ELR (cell line): ENCODE data around the gene PSME3IP1.
A peak's percentile ranks its signal among the peaks of the same experiment; 100 is the strongest.
"Not testable (repeated sequence)": the region's sequence is repeated elsewhere in the genome, so short reads cannot be mapped to it uniquely, and the experiment has no call there.

Source experiments
- DNase-seq: peaks from one replicate; pipeline ENCODE4 v3.0.0-alpha.2; 2015; ENCODE audit warnings: low read depth

The PSME3IP1 gene, protein sequence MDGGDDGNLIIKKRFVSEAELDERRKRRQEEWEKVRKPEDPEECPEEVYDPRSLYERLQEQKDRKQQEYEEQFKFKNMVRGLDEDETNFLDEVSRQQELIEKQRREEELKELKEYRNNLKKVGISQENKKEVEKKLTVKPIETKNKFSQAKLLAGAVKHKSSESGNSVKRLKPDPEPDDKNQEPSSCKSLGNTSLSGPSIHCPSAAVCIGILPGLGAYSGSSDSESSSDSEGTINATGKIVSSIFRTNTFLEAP

DNA sequence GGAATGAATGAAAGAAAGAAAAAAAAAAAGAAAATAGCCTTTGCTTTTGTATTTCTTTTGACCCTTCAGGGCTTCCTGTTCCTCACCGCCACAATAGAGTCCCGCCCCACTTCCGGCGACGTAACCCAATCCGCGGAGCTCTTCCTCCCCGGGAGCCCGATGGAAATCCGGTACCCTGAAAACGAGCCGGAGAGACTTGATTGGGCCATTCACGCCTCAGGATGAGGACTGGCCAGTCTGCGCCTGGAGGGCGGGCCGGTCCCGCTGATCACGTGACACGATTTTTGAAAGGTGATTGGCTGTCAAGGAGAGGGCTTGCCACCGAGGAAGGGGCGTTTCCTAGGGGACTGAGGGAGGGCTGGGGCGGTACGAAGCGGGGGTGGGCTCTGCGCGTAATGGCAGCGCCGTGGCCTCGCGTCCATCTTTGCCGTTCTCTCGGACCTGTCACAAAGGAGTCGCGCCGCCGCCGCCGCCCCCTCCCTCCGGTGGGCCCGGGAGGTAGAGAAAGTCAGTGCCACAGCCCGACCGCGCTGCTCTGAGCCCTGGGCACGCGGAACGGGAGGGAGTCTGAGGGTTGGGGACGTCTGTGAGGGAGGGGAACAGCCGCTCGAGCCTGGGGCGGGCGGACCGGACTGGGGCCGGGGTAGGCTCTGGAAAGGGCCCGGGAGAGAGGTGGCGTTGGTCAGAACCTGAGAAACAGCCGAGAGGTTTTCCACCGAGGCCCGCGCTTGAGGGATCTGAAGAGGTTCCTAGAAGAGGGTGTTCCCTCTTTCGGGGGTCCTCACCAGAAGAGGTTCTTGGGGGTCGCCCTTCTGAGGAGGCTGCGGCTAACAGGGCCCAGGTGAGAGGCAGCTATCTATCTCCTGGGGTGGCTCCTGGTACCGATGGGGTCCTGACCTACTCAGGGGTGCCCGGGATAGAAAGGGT, at the start of gene PSME3IP1, which contains the start of gene RSPRY1:
TSS of gene PSME3IP1 (minus strand) at position 95 of the 927 bp plus-strand sequence. CDS start 12,185 bp downstream, outside the sequence.
TSS of gene RSPRY1 (plus strand) at position 385 of the 927 bp plus-strand sequence. CDS start 18,330 bp downstream, outside the sequence.
- peak; percentile 100 for DNase-seq

DNA sequence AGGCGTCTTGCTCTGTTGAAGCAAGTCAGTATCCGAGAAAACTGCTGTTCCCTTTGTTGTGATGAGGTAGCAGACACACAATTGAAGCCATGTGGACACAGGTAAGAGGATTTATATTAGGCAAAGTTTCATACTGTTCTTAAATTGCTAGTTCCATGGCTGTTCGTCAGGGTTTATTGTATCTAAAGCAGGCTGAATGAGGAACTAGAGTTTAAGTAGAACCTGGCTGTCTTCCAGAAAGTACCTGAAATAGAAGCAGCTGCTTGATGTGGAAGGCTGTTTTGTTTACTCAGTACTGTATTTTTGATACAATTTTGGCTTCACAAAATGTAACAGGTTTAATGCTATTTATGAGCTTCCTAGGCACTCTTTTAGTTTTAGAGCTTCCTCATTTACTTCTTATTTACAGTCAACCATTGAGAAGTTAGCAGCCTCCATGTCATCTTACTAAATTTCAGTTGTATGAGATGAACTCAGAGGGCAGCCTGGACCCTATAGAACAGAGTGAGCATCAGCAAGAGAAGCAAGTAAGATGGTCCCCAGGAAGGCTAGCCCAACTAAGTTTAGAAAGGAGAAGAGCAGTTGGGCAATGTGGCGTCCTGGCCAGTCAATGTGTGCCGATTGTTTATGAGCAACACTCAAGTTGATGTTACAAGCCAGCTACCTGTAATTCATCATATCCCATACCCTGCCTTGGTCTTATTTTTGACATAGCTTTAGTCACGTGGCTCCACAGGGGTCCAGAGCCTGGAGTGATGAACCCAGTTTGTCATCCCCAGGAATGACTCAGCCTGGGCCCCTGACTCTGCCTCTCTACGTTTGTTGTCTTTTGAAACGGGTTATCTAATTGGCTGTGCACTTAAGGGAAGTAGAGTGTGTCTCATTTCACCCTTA, 49.5 kb upstream of the PSME3IP1 start:
- peak; percentile 95 for DNase-seq

DNA sequence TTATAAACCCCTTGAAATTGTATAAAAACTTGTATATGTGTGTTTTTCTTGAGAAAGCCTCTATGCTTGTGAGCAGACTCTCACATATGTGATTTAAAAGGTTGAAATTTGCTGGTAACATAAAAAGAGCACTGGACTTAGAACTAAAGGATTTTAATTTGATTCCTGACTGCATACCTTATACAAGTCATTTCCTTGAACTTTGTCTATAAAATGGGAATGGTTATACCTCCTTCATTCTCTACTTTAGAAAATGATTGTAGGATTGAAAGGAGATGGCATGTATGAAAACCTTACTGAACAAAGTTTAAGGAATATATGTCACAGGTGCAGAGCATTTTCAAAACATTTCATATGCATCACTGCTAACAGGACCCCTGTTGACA, 48.9 kb upstream of the PSME3IP1 start:
- DNase-seq = no peak

DNA sequence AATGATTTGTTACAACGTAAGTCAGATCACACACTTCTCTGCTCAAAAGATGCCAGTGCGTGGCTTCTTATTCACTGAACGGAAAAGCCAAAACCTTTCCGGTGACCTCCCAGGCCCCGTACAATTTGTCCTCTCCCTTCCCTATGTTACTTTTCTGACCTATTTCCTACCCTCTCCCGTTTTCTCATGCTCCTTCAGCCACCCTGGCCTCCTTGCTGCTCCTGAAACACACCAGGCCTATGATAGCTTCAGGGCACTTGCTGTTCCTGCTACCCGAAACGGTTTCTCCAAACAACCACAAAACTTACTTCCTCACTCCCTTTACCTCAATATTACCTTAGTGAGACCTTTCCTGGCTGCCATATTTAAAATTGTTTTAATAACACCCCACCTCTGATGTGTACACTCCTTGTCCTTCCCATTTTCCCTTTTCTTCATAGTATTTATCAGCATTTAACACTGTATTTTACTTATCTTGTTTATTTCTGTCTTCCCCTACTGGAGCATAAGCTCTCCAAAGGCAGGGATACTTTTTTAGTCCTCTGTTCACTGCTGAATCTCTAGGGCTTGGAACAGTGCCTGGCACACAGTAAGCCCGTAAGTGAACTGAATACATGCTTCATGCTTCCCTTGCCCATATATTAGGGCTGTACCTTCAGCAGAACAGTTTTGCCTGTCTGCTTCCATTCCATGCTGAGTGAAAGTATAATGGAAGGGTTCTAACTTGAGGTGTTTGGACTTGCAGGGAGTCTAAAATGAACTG, 48.3 kb upstream of the PSME3IP1 start:
- no peak for DNase-seq

DNA sequence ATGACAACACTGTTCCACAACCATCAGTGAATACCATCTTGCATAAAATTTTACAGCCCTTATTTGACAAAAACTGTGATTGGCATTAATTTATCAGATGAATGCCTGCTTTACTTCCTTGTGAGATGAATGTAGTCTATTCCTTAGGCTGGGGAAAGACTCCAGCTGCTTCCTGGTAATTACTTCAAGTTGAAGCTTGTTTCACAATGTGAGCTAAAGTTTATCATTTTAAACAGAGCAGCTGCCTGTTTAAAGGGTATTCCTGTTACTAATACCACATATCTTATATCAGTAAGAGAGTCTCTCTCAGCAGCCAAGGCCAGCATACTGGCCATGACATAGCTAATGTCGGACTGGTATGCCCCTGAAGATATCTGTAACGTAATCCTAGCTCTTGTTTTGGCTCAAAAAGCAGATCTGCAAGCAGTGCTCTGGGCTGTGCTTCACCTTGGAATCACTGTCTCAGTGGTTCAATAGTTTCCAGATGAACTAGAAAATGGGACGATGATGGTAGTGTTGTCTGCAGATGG, 46.0 kb upstream of the PSME3IP1 start:
- DNase-seq = no peak

DNA sequence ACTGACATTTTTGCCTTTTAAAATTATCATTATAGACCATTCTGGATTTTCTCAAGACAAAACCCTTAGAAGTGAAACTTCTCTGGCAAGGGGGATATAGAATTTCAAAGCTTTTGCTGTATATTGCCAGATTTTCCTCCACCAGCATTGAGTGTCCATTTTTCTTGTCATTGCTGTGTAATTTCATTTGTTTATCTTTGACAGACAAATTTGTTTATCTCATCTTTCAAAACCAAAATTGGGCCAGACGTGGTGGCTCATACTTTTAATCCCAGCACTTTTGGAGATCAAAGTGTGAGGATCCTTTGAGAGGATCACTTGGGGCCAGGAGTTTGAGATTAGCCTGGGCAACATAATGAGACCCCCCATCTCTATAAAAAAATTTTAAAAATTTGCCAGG, 43.2 kb upstream of the PSME3IP1 start:
- DNase-seq = no peak

DNA sequence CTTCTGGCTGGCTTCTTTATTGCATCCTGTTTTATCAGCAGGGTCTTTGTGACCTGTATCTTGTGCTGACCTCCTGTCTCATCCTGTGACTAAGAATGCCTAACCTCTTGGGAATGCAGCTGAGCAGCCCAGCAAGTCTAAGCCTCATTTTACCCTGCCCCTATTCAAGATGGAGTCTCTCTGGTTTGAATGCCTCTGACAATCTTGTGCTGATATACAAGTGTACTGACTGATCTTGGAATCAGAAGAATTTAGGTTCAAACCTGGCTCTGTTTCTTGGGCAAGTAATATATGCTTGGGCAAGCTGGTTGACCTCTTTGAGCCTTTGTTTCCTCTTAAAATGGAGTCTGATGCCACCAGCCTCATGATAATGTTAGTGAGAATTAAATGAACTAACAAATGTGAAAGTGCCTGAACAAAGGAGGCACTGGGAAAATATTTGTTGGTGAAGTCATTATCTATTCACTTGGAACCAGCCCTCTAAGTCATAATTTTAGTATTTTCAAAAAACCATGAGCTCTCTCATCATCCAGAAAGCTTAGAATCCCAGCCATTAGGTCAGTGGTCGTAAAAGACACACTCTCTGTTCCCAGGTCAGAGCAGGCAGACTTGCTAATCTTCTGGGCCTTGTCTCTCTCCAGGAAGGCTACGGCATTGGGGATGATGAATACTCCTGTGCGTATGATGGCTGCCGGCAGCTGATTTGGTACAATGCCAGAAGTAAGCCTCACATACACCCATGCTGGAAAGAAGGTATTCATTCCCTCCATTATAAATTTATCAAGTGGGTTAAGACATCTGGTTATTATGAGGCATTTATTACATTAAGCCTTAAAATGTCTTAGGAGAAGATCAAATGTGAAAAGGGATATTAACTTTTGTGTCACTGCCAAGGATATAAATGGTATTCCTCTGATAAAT, 41.1 kb upstream of the PSME3IP1 start:
- DNase-seq = peak; percentile 33

DNA sequence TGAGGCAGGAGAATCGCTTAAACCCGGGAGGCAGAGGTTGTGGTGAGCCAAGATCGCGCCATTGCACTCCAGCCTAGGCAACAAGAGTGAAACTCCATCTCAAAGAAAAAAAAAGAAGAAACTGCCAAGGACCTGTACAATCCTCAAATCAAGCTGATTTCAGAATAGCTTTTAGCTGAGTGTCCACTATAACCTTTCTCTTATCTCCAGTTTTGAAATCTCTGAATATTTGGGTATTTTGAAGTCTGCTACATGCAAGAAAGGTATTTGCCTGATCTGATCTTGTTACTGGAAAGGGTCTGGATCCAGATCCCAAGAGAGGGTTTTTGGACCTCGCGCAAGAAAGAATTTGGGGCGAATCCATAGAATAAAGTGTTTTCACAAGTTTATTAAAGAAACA, 40.1 kb upstream of the PSME3IP1 start:
- no peak for DNase-seq

DNA sequence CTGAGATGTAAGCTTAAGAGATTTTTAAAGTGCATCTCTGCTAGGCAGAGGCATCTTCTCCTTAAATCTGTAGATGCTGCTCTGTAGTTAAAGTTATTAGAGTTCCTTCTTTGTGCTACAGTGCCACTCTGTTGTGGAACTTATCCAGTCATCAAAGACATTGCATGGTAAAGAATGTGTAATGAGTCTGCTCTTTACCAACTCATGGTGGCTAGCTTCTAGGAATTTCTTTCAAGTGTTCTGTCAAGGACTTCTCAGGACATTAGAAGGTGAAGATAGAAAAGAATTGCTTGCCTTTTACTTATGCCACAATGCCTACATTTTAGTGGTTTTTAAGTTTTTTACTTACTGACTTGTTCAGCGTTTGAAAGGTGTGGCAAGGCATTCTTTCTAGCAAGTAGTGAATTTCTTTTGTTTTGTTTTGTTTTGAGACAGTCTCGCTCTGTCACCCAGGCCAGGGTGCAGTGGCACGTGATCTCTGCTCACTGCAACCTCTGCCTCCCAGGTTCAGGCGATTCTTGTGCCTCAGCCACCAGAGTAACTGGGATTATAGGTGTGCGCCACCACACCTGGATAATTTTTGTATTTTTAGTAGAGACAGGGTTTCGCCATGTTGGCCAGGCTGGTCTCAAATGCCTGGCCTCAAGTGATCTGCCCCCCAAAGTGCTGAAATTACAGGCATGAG, 39.0 kb upstream of the PSME3IP1 start:
- DNase-seq = no peak

DNA sequence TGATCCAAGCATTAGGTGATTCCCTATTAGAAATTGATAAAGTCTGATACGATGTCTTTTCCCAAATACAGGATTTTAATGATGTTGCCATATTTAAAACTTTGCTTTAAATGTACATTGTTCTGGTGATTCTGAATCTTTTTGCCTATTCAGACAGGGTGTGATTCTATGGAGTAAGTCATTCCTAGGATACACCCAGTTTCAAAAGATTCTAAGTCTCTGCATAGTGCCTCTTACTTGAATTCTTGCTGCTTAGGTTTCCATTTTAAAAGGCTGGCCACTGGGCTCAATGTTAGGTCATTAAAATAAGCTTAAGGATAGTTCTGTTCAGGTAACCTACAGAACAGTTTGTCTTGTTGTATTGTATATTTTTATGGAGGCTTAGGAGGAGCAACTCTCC, 37.2 kb upstream of the PSME3IP1 start:
- no peak for DNase-seq

DNA sequence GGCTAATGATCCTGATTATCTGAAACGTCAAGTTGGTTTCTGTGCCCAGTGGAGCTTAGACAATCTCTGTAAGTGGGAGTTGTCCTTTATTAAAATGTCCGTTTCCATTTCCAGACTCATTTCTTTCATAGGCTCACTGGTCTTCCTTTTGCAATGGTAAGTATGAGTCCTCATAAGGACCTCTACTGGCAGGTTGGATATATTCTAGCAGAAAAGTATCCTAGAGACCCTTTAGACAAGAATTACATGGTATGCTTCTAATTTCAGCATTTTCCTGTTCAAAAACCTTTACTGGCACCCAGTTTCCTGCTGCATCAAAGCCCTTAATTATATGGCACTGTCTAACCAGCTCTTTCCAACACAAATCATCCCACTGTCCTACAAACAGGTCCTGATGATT, 31.1 kb upstream of the PSME3IP1 start:
- DNase-seq = peak; percentile 4

DNA sequence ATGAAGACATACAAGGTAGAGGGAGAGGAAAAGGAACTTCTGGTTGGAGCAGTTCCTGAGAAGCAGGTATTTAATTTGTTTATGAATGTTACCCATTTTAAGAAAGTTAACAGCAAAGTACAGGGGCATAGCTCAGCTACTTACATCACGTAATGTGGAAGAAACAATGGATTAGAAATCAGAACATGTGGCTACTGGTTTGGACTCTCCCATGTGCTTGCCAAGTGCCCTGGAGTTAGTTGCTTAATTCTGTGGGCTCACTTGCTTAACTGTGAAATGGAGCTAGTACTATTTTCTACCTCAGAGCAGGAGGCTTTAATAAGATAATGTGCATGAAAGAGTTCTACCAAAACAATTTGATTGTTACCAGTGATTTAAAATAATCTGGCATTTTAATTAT, 27.6 kb upstream of the PSME3IP1 start:
- DNase-seq = no peak

DNA sequence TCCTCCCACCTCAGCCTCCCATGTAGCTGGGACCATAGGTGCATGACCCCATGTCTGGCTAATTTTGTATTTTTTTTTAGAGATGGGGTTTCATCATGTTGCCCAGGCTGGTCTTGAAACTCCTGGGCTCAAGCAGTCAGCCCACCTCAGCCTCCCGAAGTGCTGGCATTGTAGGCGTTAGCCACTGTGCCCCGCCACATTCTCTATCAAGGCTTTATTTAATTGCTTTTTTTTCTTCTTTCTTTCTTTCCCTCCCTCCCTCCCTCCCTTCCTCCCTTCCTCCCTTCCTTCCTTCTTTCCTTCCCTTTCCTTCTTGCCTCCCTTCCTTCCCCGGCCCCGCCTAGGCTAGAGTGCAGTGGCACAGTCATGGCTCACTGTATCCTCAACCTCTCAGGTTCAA, 23.9 kb upstream of the PSME3IP1 start:
- no peak for DNase-seq

DNA sequence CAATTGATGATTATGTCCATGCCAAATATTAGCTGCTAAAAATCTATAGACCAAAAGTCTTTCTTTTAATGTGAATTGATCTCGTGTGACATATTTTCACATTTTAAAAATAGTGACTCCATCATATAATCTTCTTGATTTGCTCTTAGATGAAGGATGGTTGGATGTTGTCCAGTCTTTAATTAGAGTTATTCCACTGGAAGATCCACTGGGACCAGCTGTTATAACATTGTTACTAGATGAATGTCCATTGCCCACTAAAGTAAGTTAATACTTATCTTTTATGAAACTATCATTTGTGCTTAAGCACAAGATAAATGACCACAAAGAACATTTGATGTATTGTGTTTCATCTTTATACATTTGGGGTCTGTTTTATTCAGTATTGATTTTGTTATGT, 23.1 kb upstream of the PSME3IP1 start:
- no peak for DNase-seq

DNA sequence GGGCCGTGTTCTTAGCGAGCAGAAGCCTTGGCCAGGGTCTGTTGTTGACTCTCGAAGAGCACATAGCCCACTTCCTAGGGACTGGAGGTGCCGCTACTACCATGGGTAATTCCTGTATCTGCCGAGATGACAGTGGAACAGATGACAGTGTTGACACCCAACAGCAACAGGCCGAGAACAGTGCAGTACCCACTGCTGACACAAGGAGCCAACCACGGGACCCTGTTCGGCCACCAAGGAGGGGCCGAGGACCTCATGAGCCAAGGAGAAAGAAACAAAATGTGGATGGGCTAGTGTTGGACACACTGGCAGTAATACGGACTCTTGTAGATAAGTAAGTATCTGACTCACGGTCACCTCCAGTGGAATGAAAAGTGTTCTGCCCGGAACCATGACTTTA, 18.8 kb upstream of the PSME3IP1 start:
- peak; percentile 7 for DNase-seq

DNA sequence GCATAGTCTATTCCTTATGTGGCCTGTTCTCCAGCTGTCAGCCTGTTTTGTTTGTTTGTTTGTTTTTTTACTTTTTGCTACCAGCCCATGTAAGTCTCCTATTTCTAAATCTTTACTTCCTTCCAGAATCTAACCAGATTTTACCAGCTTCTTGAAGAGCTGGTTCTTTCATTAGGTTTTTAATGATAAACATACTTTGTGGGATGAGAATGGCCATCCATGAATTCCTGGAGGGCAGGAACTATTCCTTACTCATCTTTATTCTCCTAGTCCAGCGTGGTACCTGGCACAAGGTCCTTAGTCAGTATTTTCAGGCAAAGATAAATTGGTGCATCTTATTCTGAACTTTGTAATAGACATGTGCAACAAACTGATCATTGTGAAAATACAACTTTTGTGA, 17.6 kb upstream of the PSME3IP1 start:
- DNase-seq = no peak

DNA sequence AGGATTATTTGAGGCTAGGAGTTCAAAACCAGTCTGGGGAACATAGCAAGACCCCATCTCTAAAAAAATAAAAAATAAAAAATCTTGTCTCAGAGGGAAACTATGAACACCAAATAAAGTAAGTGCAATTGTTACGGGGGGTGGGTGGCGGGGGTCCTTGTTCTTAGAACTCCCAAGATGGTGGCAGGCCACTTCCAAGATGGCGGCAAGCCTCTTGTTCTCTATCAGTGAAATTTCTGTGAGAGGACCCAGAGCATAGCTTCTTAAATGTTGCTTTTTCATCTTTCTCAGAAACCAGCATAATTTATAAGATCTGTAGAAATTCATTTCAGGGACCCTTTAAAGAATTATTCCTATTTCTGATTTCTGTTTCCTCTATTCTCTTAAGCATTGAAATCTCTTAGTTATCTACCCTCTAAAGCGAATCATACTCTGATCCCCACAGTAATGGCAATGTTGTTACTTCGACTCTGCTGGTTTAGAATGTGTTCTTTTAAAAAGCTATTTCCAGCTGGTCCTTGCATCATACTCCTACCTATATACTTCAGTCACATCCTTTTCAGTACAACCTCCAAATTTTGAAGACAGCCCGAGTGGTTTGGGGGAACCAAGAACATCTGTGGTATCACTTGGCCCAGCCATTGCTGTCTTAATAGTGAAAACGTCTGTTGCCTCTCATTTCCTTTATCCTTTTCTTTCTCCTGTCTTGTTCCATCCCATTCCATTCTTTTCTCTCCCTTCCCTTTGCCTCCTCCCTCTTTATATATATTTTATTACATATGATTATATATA, 16.5 kb upstream of the PSME3IP1 start:
- DNase-seq = no peak

DNA sequence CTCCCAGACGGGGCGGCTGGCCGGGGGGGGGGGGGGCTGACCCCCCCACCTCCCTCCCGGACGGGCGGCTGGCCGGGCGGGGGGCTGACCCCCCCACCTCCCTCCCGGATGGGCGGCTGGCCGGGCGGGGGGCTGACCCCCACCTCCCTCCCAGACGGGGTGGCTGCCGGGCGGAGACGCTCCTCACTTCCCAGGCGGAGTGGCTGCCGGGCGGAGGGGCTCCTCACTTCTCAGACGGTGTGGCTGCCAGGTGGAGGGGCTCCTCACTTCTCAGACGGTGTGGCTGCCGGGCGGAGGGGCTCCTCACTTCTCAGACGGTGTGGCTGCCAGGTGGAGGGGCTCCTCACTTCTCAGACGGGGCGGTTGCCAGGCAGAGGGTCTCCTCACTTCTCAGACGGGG, 15.1 kb upstream of the PSME3IP1 start:
- DNase-seq = not testable (repeated sequence)

DNA sequence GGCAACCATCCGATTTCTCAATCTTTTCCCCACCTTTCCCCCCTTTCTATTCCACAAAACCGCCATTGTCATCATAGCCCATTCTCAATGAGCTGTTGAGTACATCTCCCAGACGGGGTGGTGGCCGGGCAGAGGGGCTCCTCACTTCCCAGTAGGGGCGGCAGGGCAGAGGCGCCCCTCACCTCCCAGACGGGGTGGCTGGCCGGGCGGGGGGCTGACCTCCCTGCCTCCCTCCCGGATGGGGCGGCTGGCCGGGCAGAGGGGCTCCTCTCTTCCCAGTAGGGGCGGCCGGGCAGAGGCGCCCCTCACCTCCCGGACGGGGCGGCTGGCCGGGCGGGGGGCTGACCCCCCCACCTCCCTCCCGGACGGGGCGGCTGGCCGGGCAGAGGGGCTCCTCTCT, 14.5 kb upstream of the PSME3IP1 start:
- DNase-seq = not testable (repeated sequence)
